Ascending aorta (tissue), 2 donors: ENCODE measurements around the gene FMN2. TPM values are rescaled to one million over a fixed set of nuclear protein-coding genes. Genes with fewer than 3 reads are reported as not detected.

Experiments used
- DNase-seq, 2 donors: peaks; one replicate each; pipeline ENCODE4 v3.0.0-alpha.2; 2019; ENCODE audit warnings: low spot score in 2 of 2
- H3K27ac ChIP-seq, 2 donors: fragments of 200-600 bp; sonication (generic); one replicate each; pipeline ENCODE4 v1.5.1; 2016 to 2017; ENCODE audit warnings: mild to moderate bottlenecking in 1 of 2
- H3K27me3 ChIP-seq: fragments of 200-600 bp; sonication (generic); one replicate; pipeline ENCODE4 v1.5.1; 2017
- H3K36me3 ChIP-seq, 2 donors: fragments of 200-600 bp; sonication (generic); one replicate each; pipeline ENCODE4 v1.5.1; 2016
- H3K4me1 ChIP-seq, 2 donors: fragments of 200-600 bp; sonication (generic); one replicate each; pipeline ENCODE4 v1.5.1; 2016 to 2017; ENCODE audit warnings: mild to moderate bottlenecking in 1 of 2
- H3K4me3 ChIP-seq, 2 donors: fragments of 200-600 bp; sonication (generic); one replicate each; pipeline ENCODE4 v1.5.1; 2016 to 2017; ENCODE audit warnings: mild to moderate bottlenecking in 1 of 2
- H3K9me3 ChIP-seq, 2 donors: fragments of 200-600 bp; sonication (generic); one replicate each; pipeline ENCODE4 v1.5.1; 2016
- intact Hi-C: fragments of 100-400 bp; cut with DNase I; formaldehyde crosslinking; loops from one replicate; pipeline ENCODE4 v1.15.1; 2023
- total RNA-seq: library from RNA; depleted of rRNA; stranded (reverse); fragments of >200 nt; gene quantifications from one replicate; pipeline ENCODE4 v1.1.0, GENCODE V29; 2016
- TF ChIP-seq, protein P1 (sequence below), 3 experiments: fragments of 200-600 bp in 2 of 3; fragments of 450-650 bp in 1 of 3; sonication (generic) in 2 of 3; IDR thresholded peaks; one replicate each; pipeline ENCODE4 v1.5.1; 2016 to 2019; ENCODE audit warnings: antibody characterized with exemption in 3 of 3, mild to moderate bottlenecking in 1 of 3, moderate library complexity in 1 of 3

The FMN2 gene
- total RNA-seq, 1 donor from 2014 or later = not detected

GRCh38 chr1:240107058-240107684 lies 15.5 kb downstream of the FMN2 start:
- H3K36me3 ChIP-seq = no peaks in the 10 kb centered on the region
- H3K27me3 ChIP-seq = no peaks in the 10 kb centered on the region
- TF ChIP-seq, protein P1, sequence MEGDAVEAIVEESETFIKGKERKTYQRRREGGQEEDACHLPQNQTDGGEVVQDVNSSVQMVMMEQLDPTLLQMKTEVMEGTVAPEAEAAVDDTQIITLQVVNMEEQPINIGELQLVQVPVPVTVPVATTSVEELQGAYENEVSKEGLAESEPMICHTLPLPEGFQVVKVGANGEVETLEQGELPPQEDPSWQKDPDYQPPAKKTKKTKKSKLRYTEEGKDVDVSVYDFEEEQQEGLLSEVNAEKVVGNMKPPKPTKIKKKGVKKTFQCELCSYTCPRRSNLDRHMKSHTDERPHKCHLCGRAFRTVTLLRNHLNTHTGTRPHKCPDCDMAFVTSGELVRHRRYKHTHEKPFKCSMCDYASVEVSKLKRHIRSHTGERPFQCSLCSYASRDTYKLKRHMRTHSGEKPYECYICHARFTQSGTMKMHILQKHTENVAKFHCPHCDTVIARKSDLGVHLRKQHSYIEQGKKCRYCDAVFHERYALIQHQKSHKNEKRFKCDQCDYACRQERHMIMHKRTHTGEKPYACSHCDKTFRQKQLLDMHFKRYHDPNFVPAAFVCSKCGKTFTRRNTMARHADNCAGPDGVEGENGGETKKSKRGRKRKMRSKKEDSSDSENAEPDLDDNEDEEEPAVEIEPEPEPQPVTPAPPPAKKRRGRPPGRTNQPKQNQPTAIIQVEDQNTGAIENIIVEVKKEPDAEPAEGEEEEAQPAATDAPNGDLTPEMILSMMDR (IDR thresholded peaks at IDR 0.05) = no peak
- no peak overlapping the region for H3K4me3 ChIP-seq
- H3K9me3 ChIP-seq = no peaks in the 10 kb centered on the region
- no peak overlapping the region for H3K27ac ChIP-seq
- no peaks in the 10 kb centered on the region for H3K4me1 ChIP-seq
- intact Hi-C loops = no loop called here
- no peak for DNase-seq

DNA sequence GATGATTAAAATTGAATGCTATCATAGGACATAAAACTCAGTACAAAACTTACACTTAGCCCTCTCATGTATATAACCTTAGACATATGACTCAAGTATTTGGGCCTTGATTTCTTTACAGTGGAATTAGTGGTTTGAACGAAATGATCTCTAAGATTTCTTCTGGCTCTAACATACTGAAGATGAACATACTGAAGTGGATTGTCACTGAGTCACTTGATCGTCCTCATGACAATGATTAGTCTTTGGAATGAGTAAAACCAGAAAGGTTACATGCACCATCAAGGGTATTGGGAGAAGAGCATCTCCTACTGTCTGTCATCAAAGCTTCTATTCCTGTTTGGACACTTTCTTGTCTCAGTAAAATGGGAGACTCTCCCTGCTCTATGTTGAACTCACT lies 17.4 kb downstream of the FMN2 start:
- no peaks in the 10 kb centered on the region for H3K4me1 ChIP-seq
- TF ChIP-seq, protein P1 (IDR thresholded peaks at IDR 0.05) = no peak
- intact Hi-C loops = no loop called here
- DNase-seq = no peak
- H3K4me3 ChIP-seq = no peak overlapping the region
- no peak overlapping the region for H3K27ac ChIP-seq
- no peaks in the 10 kb centered on the region for H3K9me3 ChIP-seq
- no peaks in the 10 kb centered on the region for H3K27me3 ChIP-seq
- no peaks in the 10 kb centered on the region for H3K36me3 ChIP-seq

DNA sequence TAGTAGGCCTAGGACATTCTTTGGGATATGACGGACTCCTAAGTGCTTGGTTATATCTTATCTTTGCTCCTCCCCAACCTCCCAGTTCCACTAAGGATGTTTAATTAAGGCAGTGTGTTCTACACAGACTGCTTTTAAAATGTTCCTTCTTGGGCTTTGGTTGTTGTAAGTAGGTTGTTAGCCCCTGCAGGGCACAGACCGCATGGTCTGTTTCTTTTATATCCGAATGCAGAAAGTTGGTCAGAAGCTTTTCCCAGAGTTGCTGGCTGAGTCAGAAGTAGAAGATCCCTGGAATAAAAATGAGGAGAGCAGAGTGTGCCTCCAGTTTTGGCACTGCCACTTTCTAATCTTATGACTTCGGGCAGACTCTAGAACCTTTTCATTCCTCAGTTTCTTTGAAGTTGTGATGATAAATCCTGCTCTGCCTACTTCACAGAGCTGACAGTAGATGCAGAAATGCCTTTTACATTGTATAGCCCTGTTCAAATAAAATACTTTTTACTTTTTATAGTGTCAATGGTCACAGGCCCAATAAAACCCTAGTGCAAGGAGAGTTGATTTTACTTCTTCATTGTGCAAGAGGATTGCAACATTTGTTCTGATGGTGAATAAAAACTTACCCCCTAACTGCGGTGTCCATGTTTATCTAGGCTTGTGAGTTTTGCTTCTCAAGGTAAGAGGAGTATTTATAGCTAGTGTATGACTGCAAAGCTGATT lies 18.4 kb downstream of the FMN2 start:
- TF ChIP-seq, protein P1 (IDR thresholded peaks at IDR 0.05) = no peak
- intact Hi-C loops = no loop called here
- Histone ChIP-seq H3K36me3 (no peaks in the 10 kb centered on the region), H3K4me1 (no peaks in the 10 kb centered on the region), H3K9me3 (no peaks in the 10 kb centered on the region), H3K4me3 (no peak overlapping the region), H3K27me3 (no peaks in the 10 kb centered on the region), H3K27ac (no peak overlapping the region)
- DNase-seq = no peak

DNA sequence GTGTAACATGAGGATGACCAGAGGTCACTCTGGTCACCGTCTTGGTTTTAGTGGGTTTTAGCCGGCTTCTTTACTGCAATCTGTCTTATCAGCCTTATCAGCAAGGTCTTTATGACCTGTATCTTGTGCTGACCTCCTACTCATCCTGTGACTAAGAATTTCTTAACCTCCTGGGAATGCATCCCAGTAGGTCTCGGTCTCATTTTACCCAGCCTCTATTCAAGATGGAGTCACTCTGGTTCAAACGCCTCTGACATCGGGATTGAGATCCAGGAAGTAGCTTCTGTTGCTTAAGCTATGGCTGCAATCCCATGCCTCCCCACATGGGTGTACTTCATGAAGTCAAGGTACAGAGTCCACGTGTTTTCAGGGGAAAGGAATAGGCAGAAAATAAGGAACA lies 19.9 kb downstream of the FMN2 start:
- H3K27ac ChIP-seq = no peak overlapping the region
- no peaks in the 10 kb centered on the region for H3K9me3 ChIP-seq
- DNase-seq = no peak
- intact Hi-C loops = no loop called here
- no peak overlapping the region for H3K4me3 ChIP-seq
- no peaks in the 10 kb centered on the region for H3K4me1 ChIP-seq
- no peaks in the 10 kb centered on the region for H3K27me3 ChIP-seq
- no peaks in the 10 kb centered on the region for H3K36me3 ChIP-seq
- TF ChIP-seq, protein P1 (IDR thresholded peaks at IDR 0.05) = no peak

- intact Hi-C loops = no loop called here
- no peak for DNase-seq
Observed at GRCh38 chr1:240114222-240114621, 22.5 kb downstream of the FMN2 start.

More at GRCh38 chr1:240114222-240114621, 22.5 kb downstream of the FMN2 start:
- Histone ChIP-seq H3K4me3 (no peak overlapping the region), H3K4me1 (no peaks in the 10 kb centered on the region), H3K9me3 (no peaks in the 10 kb centered on the region), H3K27ac (no peak overlapping the region), H3K36me3 (no peaks in the 10 kb centered on the region), H3K27me3 (no peaks in the 10 kb centered on the region)
- TF ChIP-seq, protein P1 (IDR thresholded peaks at IDR 0.05) = no peak
